PC-9 (cell line): ENCODE data around the gene FANCF.

Source experiments
- EZH2 ChIP-seq: fragments of 200-600 bp; sonication (generic); IDR thresholded peaks from 2 replicates; pipeline ENCODE4 v1.8.0; 2017; ENCODE audit warnings: antibody characterized with exemption, low read depth
- TF ChIP-seq, protein P1 (sequence below): fragments of 200-600 bp; sonication (generic); conservative IDR thresholded peaks from 2 replicates; pipeline ENCODE4 v1.6.1; 2017; ENCODE audit warnings: mixed run types, antibody characterized with exemption, mild to moderate bottlenecking, moderate library complexity

- TF ChIP-seq, protein P1, sequence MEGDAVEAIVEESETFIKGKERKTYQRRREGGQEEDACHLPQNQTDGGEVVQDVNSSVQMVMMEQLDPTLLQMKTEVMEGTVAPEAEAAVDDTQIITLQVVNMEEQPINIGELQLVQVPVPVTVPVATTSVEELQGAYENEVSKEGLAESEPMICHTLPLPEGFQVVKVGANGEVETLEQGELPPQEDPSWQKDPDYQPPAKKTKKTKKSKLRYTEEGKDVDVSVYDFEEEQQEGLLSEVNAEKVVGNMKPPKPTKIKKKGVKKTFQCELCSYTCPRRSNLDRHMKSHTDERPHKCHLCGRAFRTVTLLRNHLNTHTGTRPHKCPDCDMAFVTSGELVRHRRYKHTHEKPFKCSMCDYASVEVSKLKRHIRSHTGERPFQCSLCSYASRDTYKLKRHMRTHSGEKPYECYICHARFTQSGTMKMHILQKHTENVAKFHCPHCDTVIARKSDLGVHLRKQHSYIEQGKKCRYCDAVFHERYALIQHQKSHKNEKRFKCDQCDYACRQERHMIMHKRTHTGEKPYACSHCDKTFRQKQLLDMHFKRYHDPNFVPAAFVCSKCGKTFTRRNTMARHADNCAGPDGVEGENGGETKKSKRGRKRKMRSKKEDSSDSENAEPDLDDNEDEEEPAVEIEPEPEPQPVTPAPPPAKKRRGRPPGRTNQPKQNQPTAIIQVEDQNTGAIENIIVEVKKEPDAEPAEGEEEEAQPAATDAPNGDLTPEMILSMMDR: no peak
- no peak for TF ChIP-seq EZH2
Observed at GRCh38 chr11:22626573-22627239, 1.1 kb upstream of the FANCF start.
